HG03280 (cell line): ENCODE data around the gene CLN6.
"Not testable (repeated sequence)": the region's sequence is repeated elsewhere in the genome, so short reads cannot be mapped to it uniquely, and the experiment has no call there.

Source experiments
- ATAC-seq: cut with Tn5 transposase; IDR thresholded peaks from one replicate; pipeline ENCODE4 v1.9.1; 2021; ENCODE audit warnings: mild to moderate bottlenecking, moderate library complexity; ENCODE audit not compliant: unreplicated experiment

Gene CLN6

GRCh38 chr15:68207176-68207935, 22.2 kb downstream of the CLN6 start:
- no peak for ATAC-seq

GRCh38 chr15:68206711-68207151, 22.8 kb downstream of the CLN6 start:
- ATAC-seq: no peak

GRCh38 chr15:68205954-68206539, 23.5 kb downstream of the CLN6 start:
- no peak for ATAC-seq

- ATAC-seq: no peak
These were observed 24.0 kb downstream of the CLN6 start for GRCh38 chr15:68205558-68205944.

- ATAC-seq: no peak
These were observed 24.6 kb downstream of the CLN6 start, which contains the start of gene CALML4 for GRCh38 chr15:68204776-68205557. Gene CALML4 (minus strand): TSS chr15:68205332. CDS start chr15:68205247, 85 bp downstream.

GRCh38 chr15:68204361-68204760, 25.2 kb downstream of the CLN6 start:
- ATAC-seq: no peak

- ATAC-seq: no peak
These were observed 25.6 kb downstream of the CLN6 start for GRCh38 chr15:68203956-68204355.

- no peak for ATAC-seq
These were observed 26.0 kb downstream of the CLN6 start for GRCh38 chr15:68203486-68203885.

- not testable (repeated sequence) for ATAC-seq
These were observed 26.5 kb downstream of the CLN6 start for GRCh38 chr15:68202994-68203393.

- no peak for ATAC-seq
These were observed 27.7 kb downstream of the CLN6 start for GRCh38 chr15:68201879-68202261.

- no peak for ATAC-seq
These were observed 28.2 kb downstream of the CLN6 start for GRCh38 chr15:68201153-68201878.

- ATAC-seq: no peak
These were observed 29.3 kb downstream of the CLN6 start for GRCh38 chr15:68200016-68200861.

GRCh38 chr15:68199340-68199739, 30.2 kb downstream of the CLN6 start:
- no peak for ATAC-seq

- no peak for ATAC-seq
These were observed 31.7 kb downstream of the CLN6 start for GRCh38 chr15:68197661-68198437.

- no peak for ATAC-seq
These were observed 32.4 kb downstream of the CLN6 start for GRCh38 chr15:68197170-68197492.

GRCh38 chr15:68196445-68197169, 32.9 kb downstream of the CLN6 start:
- no peak for ATAC-seq

- no peak for ATAC-seq
These were observed 34.0 kb downstream of the CLN6 start for GRCh38 chr15:68195336-68196112.
